T-helper 17 cell (primary cell): ENCODE measurements around the gene CHN2. TPM values are rescaled to one million over a fixed set of nuclear protein-coding genes. Genes with fewer than 3 reads are reported as not detected.
"Not testable (repeated sequence)": the region's sequence is repeated elsewhere in the genome, so short reads cannot be mapped to it uniquely, and the experiment has no call there.

Experiments
- ATAC-seq: fragments of 150-1000 bp; cut with Tn5 transposase; 2 replicates; pipeline ENCODE4 v1.10.0; 2021; ENCODE audit warnings: mild to moderate bottlenecking, moderate library complexity
- DNase-seq, 3 donors: peaks; one replicate each; pipeline versions ENCODE4 v3.0.0 to v3.0.0-alpha.2; 2020 to 2021
- H3K9me3 ChIP-seq: one replicate; pipeline ENCODE4 v1.7.0; 2013; ENCODE audit warnings: low read length, mild to moderate bottlenecking; ENCODE audit not compliant: control insufficient read depth, poor library complexity, severe bottlenecking
- H3K27ac Mint-ChIP-seq: one replicate; pipeline ENCODE4 v1.8.0; 2022; ENCODE audit warnings: mild to moderate bottlenecking, moderate library complexity, mixed read lengths
- H3K27me3 Mint-ChIP-seq: one replicate; pipeline ENCODE4 v1.8.0; 2022; ENCODE audit warnings: mixed read lengths
- H3K36me3 Mint-ChIP-seq: one replicate; pipeline ENCODE4 v1.8.0; 2022; ENCODE audit warnings: low read depth, mixed read lengths
- H3K4me1 Mint-ChIP-seq: one replicate; pipeline ENCODE4 v1.8.0; 2022; ENCODE audit warnings: mild to moderate bottlenecking, mixed read lengths
- H3K4me3 Mint-ChIP-seq: one replicate; pipeline ENCODE4 v1.8.0; 2022; ENCODE audit warnings: mild to moderate bottlenecking, moderate library complexity, mixed read lengths
- total RNA-seq, 4 donors: library from RNA in 2 of 4; stranded (reverse) in 2 of 4; gene quantifications; one replicate each; pipeline ENCODE4 v1.2.3 and lab custom pipeline; 2022 to 2026

Gene CHN2
- total RNA-seq, 2 donors from 2014 or later: 3.8 to 4.0 TPM

DNA sequence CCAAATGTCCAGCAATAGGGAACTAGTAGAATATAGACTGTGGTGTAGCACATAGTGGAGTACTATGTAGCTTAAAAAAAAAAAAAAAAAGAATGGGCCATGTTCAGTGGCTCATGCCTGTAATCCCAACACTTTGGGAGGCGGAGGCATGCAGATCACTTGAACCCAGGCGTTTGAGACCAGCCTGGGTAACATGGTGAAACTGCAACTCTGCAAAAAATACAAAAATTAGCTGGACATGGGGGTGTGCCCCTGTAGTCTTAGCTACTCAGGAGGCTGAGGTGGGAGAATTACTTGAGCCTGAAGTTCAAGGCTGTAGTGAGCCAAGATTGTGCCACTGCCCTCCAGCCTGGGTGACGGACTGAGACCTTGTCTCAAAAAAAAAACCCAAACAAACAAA, 64.4 kb downstream of the CHN2 start:
- no peaks in the 10 kb centered on the region for H3K9me3 ChIP-seq
- no peaks in the 10 kb centered on the region for H3K27me3 Mint-ChIP-seq
- ATAC-seq (no peak), DNase-seq (no peak)
- no peaks in the 10 kb centered on the region for H3K4me1 Mint-ChIP-seq
- H3K36me3 Mint-ChIP-seq: no peaks in the 10 kb centered on the region
- H3K27ac Mint-ChIP-seq: no peak overlapping the region
- H3K4me3 Mint-ChIP-seq: no peak overlapping the region

DNA sequence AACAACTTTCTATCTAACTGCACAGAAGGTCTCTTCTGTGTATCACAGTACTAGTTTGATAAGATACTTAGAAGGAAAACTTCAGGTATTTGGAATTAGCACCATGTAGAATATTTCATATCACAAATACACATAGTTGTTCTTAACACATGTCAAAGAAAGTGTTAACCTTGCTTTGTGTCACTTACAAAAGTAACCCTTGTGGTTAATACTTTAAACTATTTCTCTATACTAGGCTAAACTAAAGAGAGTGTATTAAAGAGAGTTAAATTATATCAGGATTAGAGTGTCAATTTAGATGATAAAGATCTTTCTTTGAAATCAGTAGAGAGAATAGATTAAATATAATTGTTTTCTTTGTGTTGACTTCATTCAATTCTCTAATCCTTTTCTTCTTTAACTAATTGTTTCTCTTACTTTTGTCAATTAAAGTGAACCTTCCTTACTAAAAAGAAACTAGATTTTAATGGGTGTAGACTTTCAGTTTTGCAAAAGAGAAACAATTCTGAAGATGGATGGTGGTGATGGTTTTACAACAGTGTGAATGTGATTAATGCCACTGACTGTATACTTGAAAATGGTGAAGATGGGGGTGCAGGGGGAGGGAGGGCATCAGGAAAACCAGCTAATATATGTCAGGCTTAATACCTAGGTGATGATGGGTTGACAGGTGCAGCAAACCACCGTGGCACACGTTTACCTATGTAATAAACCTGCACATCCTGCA, 67.8 kb downstream of the CHN2 start:
- ATAC-seq: no peak
- Mint-ChIP-seq H3K4me3 (no peak overlapping the region), H3K27ac (no peak overlapping the region)

DNA sequence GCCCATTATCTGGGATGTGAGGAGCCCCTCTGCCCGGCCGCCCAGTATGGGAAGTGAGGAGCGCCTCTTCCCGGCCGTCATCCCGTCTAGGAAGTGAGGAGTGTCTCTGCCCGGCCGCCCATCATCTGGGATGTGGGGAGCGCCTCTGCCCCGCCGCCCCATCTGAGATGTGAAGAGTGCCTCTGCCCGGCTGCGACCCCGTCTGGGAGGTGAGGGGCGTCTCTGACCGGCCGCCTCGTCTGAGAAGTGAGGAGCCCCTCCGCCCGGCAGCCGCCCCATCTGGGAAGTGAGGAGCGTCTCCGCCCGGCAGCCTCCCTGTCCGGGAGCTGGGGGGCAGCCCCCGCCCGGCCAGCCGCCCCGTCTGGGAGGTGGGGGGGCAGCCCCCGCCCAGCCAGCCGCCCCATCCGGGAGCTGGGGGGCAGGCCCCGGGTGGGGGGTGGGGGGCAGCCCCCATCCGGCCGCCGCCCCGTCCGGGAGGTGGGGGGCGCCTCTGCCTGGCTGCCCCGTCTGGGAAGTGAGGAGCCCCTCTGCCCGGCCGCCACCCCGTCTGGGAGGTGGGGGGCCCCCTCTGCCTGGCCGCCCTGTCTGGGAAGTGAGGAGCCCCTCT, 69.1 kb downstream of the CHN2 start:
- H3K9me3 ChIP-seq, H3K36me3 Mint-ChIP-seq, ATAC-seq, DNase-seq, H3K27me3 Mint-ChIP-seq, H3K4me1 Mint-ChIP-seq, H3K27ac Mint-ChIP-seq, H3K4me3 Mint-ChIP-seq: not testable (repeated sequence)

More for the DNA sequence above, 67.8 kb downstream of the CHN2 start:
- Mint-ChIP-seq H3K27me3 (no peaks in the 10 kb centered on the region), H3K36me3 (no peaks in the 10 kb centered on the region), H3K4me1 (no peaks in the 10 kb centered on the region)
- no peaks in the 10 kb centered on the region for H3K9me3 ChIP-seq
- no peak for DNase-seq

DNA sequence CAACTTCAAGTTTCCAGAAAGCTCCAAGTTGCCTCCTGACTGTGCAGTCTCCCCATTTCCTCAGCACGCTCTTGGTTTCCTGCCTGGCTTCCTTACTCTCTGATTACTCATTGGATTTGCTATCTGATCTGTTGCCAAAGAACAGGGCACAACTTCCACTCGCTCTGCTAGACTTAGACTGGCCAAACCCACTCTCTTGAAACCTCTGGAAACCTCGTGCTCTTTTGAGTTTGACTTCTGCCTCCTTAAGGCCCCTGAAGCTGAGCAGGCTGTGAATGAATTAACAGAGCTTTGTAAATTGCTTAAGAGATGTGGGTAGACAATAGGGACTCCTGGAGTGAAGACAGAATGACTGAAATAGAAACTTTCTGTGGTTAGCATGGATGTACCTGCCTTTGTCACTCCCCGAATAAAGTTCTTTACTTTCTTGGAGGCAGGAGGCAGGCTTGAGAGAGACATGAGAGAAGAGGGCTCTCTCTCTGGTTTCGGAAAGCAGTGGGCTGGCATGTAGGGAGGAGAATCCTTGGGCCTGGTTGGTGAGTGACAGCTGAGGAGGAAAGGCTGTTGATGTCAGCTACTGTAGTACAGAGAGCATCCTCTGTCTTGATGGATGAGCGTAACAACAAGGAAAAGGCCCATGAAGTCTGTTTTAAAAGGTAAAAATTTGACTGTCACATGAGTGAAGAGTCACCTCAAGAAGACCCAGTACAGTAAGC, 70.8 kb downstream of the CHN2 start:
- no peak for DNase-seq
- no peak overlapping the region for H3K27ac Mint-ChIP-seq
- H3K4me1 Mint-ChIP-seq: no peaks in the 10 kb centered on the region
- H3K4me3 Mint-ChIP-seq: no peak overlapping the region
- no peaks in the 10 kb centered on the region for H3K36me3 Mint-ChIP-seq
- no peaks in the 10 kb centered on the region for H3K9me3 ChIP-seq
- H3K27me3 Mint-ChIP-seq: no peaks in the 10 kb centered on the region
- no peak for ATAC-seq

DNA sequence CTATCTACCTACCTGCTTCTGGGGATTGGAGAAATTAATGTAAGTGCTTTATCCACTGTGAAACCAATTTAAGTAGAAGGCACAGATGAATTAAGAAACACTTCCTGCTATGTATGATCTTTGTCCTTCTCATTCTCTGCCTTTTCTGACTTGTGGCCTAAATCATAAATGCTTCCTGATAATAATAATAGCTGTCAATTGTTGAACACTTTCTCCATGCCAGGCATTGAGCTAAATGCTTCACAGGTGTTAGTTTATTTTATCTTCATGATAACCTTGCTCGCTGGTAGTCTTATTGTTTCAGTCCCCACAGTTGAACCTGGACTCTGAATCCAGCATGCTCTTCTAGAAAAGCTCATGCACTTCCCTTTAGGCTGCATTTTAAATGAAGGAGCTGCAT, 75.4 kb downstream of the CHN2 start:
- Mint-ChIP-seq H3K27me3 (peaks cover 17% of the 10 kb centered on the region), H3K36me3 (no peaks in the 10 kb centered on the region), H3K4me1 (peaks cover 2% of the 10 kb centered on the region), H3K27ac (no peak overlapping the region), H3K4me3 (no peak overlapping the region)
- no peaks in the 10 kb centered on the region for H3K9me3 ChIP-seq
- ATAC-seq (no peak), DNase-seq (no peak)

DNA sequence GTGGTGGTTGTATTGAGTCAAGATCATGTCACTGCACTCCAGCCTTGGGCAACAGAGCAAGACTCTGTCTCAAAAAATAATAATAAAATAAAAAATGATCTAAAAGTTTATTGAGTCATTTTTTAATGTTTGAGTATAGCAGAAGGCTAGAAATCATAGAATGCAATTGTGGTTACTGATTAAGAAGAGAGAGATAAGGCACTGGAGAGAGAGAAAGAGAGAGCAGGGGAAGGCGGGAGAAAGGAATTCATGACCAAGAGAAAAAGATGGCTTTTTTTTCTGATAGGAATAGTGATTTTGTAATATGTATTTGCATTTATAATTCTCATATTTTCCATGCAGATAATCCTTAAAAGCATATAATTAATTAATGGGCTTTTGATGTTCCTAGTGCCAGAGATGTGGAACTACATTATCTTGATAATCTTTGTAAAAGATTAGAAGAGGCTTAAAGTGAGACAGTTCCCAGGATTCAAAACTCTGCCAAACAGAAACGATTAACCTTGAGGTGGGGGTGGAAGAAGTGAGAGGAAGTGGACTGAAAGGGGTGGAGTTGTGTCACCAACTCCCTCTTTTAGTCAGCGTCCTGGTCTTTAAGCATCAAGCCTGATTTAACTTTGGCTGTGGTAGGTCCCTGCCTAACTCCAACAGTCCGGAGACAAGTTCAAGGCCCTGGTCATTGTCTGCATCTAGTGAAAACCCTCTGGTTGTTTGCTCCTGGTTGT, 76.2 kb downstream of the CHN2 start:
- Mint-ChIP-seq H3K4me1 (peaks cover 2% of the 10 kb centered on the region), H3K4me3 (no peak overlapping the region), H3K27ac (no peak overlapping the region), H3K27me3 (peaks cover 17% of the 10 kb centered on the region), H3K36me3 (no peaks in the 10 kb centered on the region)
- no peak for ATAC-seq
- H3K9me3 ChIP-seq: no peaks in the 10 kb centered on the region
- DNase-seq: no peak

DNA sequence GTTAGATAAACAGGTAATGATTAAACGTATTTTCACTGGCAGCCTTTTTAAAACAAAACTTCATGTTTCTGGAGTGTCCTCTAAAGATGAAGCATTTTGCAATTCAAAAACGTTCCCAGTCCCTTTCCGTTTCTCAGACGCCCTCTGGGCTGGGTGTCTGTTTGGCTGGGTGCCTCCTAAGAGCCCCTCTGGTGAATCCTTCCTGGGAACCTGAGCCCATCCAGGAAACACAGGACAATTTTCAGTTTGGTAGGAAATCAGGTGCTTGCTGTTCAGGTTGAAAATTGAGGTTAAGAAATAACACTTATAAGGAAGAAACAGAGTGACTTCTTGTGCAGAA, 76.7 kb downstream of the CHN2 start:
- H3K36me3 Mint-ChIP-seq: no peaks in the 10 kb centered on the region
- H3K27me3 Mint-ChIP-seq: peaks cover 17% of the 10 kb centered on the region
- H3K4me1 Mint-ChIP-seq: peaks cover 2% of the 10 kb centered on the region
- no peak for DNase-seq
- H3K9me3 ChIP-seq: no peaks in the 10 kb centered on the region
- H3K27ac Mint-ChIP-seq: no peak overlapping the region
- no peak overlapping the region for H3K4me3 Mint-ChIP-seq
- ATAC-seq: no peak

DNA sequence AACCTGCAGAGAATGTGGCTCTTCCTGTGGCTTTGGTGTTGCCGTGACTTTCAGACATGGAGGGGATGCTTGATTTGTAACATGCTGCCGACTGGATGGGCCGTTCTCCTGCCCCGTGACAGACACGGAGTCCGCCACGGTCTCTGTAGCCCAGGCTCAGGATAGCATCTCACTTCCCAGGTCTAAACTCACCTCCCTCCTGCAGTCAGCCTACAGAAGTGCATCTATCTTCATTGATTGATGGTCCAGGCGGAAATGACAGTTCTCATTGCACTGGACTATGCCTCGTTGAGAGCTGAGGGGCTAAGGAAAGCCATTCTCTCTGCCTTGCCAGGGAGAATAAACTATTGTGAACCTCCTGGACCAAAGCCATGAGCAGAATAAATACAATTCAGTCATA, 77.5 kb downstream of the CHN2 start:
- no peaks in the 10 kb centered on the region for H3K36me3 Mint-ChIP-seq
- H3K27ac Mint-ChIP-seq: no peak overlapping the region
- no peaks in the 10 kb centered on the region for H3K9me3 ChIP-seq
- no peak for ATAC-seq
- peaks cover 2% of the 10 kb centered on the region for H3K4me1 Mint-ChIP-seq
- DNase-seq: no peak
- H3K4me3 Mint-ChIP-seq: no peak overlapping the region
- peaks cover 17% of the 10 kb centered on the region for H3K27me3 Mint-ChIP-seq

DNA sequence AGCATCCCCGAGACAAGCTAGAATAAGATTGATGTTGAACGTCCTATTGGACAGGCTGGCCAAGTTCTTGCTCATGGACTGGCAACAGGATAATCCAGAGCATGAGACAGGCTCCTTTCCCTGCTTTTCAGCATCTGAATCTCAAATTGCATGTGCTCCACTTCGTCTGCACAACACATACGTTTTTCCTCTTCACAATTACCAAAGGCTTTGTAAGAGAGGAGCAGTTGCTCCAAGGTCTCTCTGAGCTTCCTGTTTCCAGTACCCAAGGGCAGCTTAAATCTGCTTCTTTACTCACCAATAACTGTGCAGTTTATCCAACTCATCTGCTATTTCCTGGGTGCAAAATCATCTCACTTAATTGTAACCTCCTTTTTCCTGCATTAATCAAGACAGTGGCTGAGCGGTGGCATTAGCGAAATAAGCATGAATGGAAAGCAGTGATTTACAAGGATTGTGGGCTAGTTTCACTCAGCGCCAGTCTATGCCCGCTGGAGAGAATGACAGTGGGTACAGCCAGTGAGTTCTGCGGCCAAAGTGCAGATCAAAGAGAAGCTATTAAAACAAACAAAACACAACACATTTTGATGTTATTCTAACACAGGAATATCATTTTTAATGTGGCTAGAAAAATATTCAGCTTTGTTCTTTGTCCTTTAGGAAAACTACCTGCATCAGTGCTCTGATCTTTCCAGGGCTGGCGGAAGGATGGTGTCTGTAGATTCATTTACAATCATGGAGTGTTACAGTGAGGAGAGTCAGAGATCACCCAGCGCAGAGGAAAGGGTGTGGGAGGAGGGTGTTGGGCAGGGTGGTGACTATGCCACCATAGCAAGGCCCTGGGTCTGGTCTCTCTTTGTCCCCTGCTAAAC, 79.8 kb downstream of the CHN2 start:
- Mint-ChIP-seq H3K4me1 (peaks cover 2% of the 10 kb centered on the region), H3K36me3 (no peaks in the 10 kb centered on the region), H3K4me3 (no peak overlapping the region), H3K27me3 (peaks cover 17% of the 10 kb centered on the region), H3K27ac (no peak overlapping the region)
- DNase-seq (no peak), ATAC-seq (no peak)
- H3K9me3 ChIP-seq: no peaks in the 10 kb centered on the region

DNA sequence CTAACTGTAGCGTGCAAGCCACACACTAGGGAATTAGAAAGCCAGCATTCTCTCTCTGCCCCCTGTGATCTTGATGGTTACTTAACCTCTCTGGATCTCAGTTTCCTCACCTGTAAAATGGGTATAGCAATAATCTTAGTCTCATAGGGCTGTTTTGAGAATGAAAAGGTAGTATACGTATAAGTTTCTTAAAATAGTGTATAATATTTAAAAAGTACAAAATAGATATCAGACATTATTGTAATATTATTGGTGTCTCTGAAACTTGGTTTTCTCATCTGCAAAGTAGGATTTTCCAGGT, 80.4 kb downstream of the CHN2 start:
- Mint-ChIP-seq H3K4me1 (peaks cover 2% of the 10 kb centered on the region), H3K4me3 (no peak overlapping the region), H3K27me3 (peaks cover 17% of the 10 kb centered on the region), H3K27ac (no peak overlapping the region), H3K36me3 (no peaks in the 10 kb centered on the region)
- ATAC-seq (no peak), DNase-seq (no peak)
- no peaks in the 10 kb centered on the region for H3K9me3 ChIP-seq

DNA sequence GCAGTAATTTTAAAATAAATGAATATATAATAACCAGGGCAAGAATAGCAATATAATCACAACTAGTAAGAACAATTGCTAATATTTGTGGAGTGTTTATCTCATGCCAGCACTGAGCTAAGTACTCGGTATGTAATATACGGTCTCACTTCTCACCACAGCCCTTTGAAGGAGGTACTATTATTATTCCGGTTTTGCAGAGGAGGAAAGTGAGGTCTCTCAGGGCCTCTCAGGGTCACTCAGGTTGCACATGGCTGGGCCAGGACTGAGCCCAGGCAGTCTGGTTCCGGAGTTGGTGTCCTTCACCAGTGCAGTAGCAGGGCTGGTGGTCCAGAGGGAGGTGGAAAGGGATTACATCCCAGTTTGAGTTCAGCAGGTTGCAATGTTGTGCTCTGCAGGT, 80.9 kb downstream of the CHN2 start:
- H3K9me3 ChIP-seq: no peaks in the 10 kb centered on the region
- Mint-ChIP-seq H3K27ac (no peak overlapping the region), H3K36me3 (no peaks in the 10 kb centered on the region), H3K27me3 (peaks cover 17% of the 10 kb centered on the region), H3K4me3 (no peak overlapping the region), H3K4me1 (peaks cover 2% of the 10 kb centered on the region)
- no peak for DNase-seq
- no peak for ATAC-seq

DNA sequence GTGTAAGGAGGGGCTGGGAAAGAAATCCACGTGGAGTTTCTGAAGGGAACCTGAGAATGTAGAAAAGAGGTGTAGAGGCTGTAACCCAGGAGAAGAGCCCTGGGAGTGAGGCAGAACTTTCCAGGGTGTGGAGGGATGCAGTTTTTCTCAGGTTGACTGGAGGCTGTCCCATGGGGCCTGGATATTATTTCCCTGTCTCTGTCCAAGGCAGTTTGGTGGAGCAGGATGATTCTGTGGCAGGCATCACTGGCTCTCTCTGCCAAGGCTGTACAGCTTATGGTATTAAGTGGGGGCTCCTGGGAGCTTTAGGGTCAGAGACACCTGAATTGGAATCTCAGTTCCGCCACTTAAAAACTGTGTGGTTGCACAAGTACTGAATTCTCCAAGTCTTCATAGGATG, 81.6 kb downstream of the CHN2 start:
- Mint-ChIP-seq H3K4me3 (no peak overlapping the region), H3K27me3 (peaks cover 17% of the 10 kb centered on the region), H3K4me1 (peaks cover 2% of the 10 kb centered on the region), H3K27ac (no peak overlapping the region), H3K36me3 (no peaks in the 10 kb centered on the region)
- ATAC-seq (no peak), DNase-seq (no peak)
- no peaks in the 10 kb centered on the region for H3K9me3 ChIP-seq

DNA sequence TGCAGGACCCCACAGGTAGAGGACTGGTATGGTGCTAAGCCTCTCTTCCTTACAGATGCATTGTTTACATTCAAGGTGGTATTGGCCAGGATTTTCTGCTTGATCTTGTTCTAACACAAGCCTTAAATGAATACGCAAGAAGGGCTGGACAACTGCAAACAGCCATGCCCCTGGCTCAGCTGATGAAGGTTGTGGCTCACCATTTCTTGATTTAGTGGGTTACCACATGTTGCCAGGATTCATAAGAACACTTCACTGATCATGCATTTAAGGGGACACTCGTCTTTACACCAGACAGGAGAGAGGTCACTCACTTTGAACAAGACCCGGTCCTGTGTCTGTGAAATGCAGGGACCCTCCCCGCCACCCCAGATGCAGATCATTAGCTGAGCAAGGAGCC, 82.2 kb downstream of the CHN2 start:
- DNase-seq: no peak
- no peak for ATAC-seq
- Mint-ChIP-seq H3K27ac (no peak overlapping the region), H3K36me3 (no peaks in the 10 kb centered on the region), H3K4me3 (no peak overlapping the region), H3K27me3 (peaks cover 17% of the 10 kb centered on the region), H3K4me1 (peaks cover 2% of the 10 kb centered on the region)
- no peaks in the 10 kb centered on the region for H3K9me3 ChIP-seq
